ENCODE data around the gene TMEM150A. TPM values are rescaled to one million over a fixed set of nuclear protein-coding genes. Genes with fewer than 3 reads are reported as not detected.
"Not testable (repeated sequence)": the region's sequence is repeated elsewhere in the genome, so short reads cannot be mapped to it uniquely, and the experiment has no call there.

Gene TMEM150A
- total RNA-seq, 1 donor = 20.6 TPM

GRCh38 chr2:85606116-85606455 lies 3.6 kb upstream of the TMEM150A start:
- peaks cover 8% of the 10 kb centered on the region for H4K20me1 ChIP-seq (ENCODE audit: insufficient read depth, low read length)
- H3K27me3 ChIP-seq (ENCODE audit: insufficient read depth, low read length) = no peaks in the 10 kb centered on the region
- H3K36me3 ChIP-seq (ENCODE audit: insufficient read depth, low read length) = peaks cover 29% of the 10 kb centered on the region
- H3K4me1 ChIP-seq (ENCODE audit: insufficient read depth, low read length) = peaks cover 47% of the 10 kb centered on the region
- no peaks in the 10 kb centered on the region for H3K9me3 ChIP-seq (ENCODE audit: low read depth, low read length)
- H3K27ac ChIP-seq (ENCODE audit: low read depth, low read length) = peak overlapping the region; percentile 80
- no peak for DNase-seq (ENCODE audit: insufficient read length, low spot score, missing footprints)
- peak overlapping the region; percentile 12 for H3K4me3 ChIP-seq (ENCODE audit: insufficient read depth, low read length)
- H3K79me2 ChIP-seq (ENCODE audit: insufficient read depth, low read length) = peaks cover 53% of the 10 kb centered on the region
- TF ChIP-seq, protein P1, sequence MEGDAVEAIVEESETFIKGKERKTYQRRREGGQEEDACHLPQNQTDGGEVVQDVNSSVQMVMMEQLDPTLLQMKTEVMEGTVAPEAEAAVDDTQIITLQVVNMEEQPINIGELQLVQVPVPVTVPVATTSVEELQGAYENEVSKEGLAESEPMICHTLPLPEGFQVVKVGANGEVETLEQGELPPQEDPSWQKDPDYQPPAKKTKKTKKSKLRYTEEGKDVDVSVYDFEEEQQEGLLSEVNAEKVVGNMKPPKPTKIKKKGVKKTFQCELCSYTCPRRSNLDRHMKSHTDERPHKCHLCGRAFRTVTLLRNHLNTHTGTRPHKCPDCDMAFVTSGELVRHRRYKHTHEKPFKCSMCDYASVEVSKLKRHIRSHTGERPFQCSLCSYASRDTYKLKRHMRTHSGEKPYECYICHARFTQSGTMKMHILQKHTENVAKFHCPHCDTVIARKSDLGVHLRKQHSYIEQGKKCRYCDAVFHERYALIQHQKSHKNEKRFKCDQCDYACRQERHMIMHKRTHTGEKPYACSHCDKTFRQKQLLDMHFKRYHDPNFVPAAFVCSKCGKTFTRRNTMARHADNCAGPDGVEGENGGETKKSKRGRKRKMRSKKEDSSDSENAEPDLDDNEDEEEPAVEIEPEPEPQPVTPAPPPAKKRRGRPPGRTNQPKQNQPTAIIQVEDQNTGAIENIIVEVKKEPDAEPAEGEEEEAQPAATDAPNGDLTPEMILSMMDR (IDR thresholded peaks at IDR 0.05; ENCODE audit: extremely low read depth, low read depth, low read length) = no peak
- H3K4me2 ChIP-seq (ENCODE audit: insufficient read depth, low read length) = peak overlapping the region; percentile 73
- H2AFZ ChIP-seq (ENCODE audit: low read length) = no peak overlapping the region

DNA sequence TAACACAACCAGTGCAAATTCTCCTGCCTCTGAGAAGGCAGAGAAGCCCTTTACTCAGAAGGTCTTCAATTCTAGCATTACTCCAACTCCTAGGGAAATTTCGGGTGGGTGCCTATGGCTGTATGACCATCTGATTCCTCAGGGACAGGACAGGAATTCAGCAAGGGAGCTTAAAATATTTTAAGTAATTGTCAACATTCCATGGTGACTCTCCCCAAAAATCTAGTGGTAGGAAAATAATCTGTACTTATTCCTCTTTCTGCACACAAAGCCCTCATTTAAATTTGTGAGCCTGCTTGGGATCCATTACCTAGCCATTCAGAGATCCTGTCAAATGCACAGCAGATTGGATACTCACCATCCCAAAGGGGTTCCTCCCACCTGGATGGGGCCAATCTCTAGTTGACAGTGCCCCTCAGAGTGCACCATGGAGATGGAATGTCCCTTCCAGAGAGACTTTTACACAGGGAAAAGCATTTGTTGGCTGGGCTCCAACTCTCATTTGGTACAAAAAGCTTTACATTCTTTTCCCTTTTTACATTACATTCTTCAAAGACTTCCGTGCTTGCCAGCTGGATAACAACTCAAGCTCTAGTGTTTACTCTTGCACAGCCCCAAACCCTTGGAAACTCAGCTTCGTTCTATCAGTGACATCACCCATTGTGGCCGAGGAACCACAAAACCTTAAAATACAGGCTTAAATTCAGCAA lies 3.1 kb upstream of the TMEM150A start:
- Histone ChIP-seq H3K4me1 (ENCODE audit: insufficient read depth, low read length) (peaks cover 48% of the 10 kb centered on the region), H4K20me1 (ENCODE audit: insufficient read depth, low read length) (peaks cover 8% of the 10 kb centered on the region), H3K4me3 (ENCODE audit: insufficient read depth, low read length) (peak overlapping the region; percentile 17), H3K36me3 (ENCODE audit: insufficient read depth, low read length) (peaks cover 29% of the 10 kb centered on the region), H3K9me3 (ENCODE audit: low read depth, low read length) (no peaks in the 10 kb centered on the region), H3K79me2 (ENCODE audit: insufficient read depth, low read length) (peaks cover 53% of the 10 kb centered on the region), H3K27ac (ENCODE audit: low read depth, low read length) (peak overlapping the region; percentile 80), H3K27me3 (ENCODE audit: insufficient read depth, low read length) (no peaks in the 10 kb centered on the region), H3K4me2 (ENCODE audit: insufficient read depth, low read length) (peak overlapping the region; percentile 73), H2AFZ (ENCODE audit: low read length) (no peak overlapping the region)
- peak; percentile 91 for DNase-seq (ENCODE audit: insufficient read length, low spot score, missing footprints)
- TF ChIP-seq, protein P1 (IDR thresholded peaks at IDR 0.05; ENCODE audit: extremely low read depth, low read depth, low read length) = no peak

DNA sequence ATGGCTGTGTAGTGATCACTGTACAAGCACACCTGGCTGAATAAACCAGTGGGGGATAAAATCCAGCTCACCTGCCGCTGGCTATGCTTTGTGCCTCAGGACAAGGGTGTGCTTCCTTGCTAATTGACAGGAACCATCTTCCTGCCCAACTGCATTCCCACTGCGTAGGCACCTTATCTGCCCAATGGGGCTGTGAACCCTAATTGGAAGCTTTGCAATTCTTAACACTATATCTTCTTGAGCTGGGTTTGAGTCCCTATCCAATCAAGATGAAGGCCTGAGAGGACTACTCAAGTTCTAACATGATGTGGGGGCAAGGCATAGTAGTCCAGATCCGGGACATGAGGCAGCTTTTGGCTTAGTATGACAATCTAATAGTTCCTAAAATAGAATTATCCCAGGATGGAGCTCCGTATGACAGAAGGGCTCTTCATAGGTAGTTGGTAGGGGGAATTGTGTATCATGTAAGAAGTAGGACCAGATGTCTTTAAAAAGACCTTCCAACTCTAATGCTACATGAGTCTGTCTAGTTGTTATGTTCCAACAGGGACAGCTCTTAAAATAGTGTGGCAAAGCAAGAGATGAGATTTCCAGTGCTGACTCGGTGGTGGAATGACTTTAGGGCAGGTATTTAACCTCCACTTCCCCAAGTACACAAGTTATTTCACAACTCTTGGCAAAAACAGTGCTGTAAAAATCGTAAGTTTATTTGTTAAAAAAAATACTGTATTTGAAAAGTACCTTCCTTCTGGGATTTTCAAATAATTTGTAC lies 2.3 kb upstream of the TMEM150A start:
- H3K36me3 ChIP-seq (ENCODE audit: insufficient read depth, low read length) = peaks cover 26% of the 10 kb centered on the region
- H3K9me3 ChIP-seq (ENCODE audit: low read depth, low read length) = no peaks in the 10 kb centered on the region
- peak; percentile 59 for DNase-seq (ENCODE audit: insufficient read length, low spot score, missing footprints)
- peak overlapping the region; percentile 80 for H3K27ac ChIP-seq (ENCODE audit: low read depth, low read length)
- H4K20me1 ChIP-seq (ENCODE audit: insufficient read depth, low read length) = peaks cover 4% of the 10 kb centered on the region
- peaks cover 47% of the 10 kb centered on the region for H3K79me2 ChIP-seq (ENCODE audit: insufficient read depth, low read length)
- no peak overlapping the region for H2AFZ ChIP-seq (ENCODE audit: low read length)
- peak overlapping the region; percentile 20 for H3K4me3 ChIP-seq (ENCODE audit: insufficient read depth, low read length)
- H3K4me1 ChIP-seq (ENCODE audit: insufficient read depth, low read length) = peaks cover 42% of the 10 kb centered on the region
- peak overlapping the region; percentile 73 for H3K4me2 ChIP-seq (ENCODE audit: insufficient read depth, low read length)
- TF ChIP-seq, protein P1 (IDR thresholded peaks at IDR 0.05; ENCODE audit: extremely low read depth, low read depth, low read length) = no peak
- H3K27me3 ChIP-seq (ENCODE audit: insufficient read depth, low read length) = no peaks in the 10 kb centered on the region

- peaks cover 22% of the 10 kb centered on the region for H3K36me3 ChIP-seq (ENCODE audit: insufficient read depth, low read length)
- H3K4me1 ChIP-seq (ENCODE audit: insufficient read depth, low read length) = peaks cover 42% of the 10 kb centered on the region
- H3K27ac ChIP-seq (ENCODE audit: low read depth, low read length); DNase-seq (ENCODE audit: insufficient read length, low spot score, missing footprints); H3K9me3 ChIP-seq (ENCODE audit: low read depth, low read length); H4K20me1 ChIP-seq (ENCODE audit: insufficient read depth, low read length); H3K27me3 ChIP-seq (ENCODE audit: insufficient read depth, low read length); H2AFZ ChIP-seq (ENCODE audit: low read length): not testable (repeated sequence)
- H3K4me2 ChIP-seq (ENCODE audit: insufficient read depth, low read length) = peak overlapping the region; percentile 37
- peaks cover 45% of the 10 kb centered on the region for H3K79me2 ChIP-seq (ENCODE audit: insufficient read depth, low read length)
- peak overlapping the region; percentile 38 for H3K4me3 ChIP-seq (ENCODE audit: insufficient read depth, low read length)
Measured at GRCh38 chr2:85604133-85604444, 1.6 kb upstream of the TMEM150A start.

Data from osteoblast (primary cell).